ENCODE results near the gene BRD3OS.

DNA sequence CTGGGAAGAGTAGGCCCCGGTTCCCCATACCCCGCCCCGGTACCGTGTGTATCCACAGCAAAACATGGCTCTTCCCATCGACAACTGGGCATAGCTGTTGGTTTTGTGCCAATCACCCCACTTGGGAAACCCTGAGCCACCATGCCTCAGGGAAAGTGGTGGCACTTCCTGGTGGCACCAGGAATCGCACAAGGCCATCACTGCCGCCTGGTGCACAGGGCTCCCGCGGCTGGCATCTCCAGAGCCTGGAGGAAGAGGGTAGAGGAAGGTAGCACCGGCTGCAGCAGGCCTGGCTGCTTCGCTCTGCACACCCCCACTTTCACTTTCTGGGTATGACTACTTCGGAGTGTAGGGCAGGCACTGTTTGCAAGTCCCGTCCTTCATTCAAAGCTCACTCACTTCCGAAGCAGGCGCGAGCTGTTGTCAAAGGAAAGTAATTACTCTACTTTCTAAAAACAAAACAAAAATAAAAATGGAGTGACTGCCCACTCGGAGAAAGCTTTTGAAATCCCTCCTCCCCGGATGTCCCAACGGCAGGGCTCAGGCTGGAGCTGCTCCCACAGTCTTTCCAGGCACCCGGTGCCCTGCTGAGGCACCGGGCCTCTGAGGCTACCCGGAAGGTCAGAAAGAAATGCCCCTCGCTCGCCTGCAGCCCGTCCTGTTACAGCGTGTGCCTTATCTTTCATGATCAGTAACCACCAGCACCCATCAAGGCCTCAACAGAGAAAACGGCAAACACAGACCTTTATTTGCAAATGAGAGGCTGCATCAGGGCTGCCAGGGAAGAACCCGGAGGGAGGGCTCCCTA, 40.5 kb downstream of the BRD3OS start:
- no peak for TF ChIP-seq POLR2AphosphoS5 (IDR thresholded peaks at IDR 0.05)
- TF ChIP-seq, protein P1, sequence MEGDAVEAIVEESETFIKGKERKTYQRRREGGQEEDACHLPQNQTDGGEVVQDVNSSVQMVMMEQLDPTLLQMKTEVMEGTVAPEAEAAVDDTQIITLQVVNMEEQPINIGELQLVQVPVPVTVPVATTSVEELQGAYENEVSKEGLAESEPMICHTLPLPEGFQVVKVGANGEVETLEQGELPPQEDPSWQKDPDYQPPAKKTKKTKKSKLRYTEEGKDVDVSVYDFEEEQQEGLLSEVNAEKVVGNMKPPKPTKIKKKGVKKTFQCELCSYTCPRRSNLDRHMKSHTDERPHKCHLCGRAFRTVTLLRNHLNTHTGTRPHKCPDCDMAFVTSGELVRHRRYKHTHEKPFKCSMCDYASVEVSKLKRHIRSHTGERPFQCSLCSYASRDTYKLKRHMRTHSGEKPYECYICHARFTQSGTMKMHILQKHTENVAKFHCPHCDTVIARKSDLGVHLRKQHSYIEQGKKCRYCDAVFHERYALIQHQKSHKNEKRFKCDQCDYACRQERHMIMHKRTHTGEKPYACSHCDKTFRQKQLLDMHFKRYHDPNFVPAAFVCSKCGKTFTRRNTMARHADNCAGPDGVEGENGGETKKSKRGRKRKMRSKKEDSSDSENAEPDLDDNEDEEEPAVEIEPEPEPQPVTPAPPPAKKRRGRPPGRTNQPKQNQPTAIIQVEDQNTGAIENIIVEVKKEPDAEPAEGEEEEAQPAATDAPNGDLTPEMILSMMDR (IDR thresholded peaks at IDR 0.05): no peak
